Measurements from ENCODE around the gene EGLN1. TPM values are rescaled to one million over a fixed set of nuclear protein-coding genes. Genes with fewer than 3 reads are reported as not detected.

The EGLN1 gene
- total and polyA plus RNA-seq, 2 of the 8 experiments (the other 6 are each of a cell fraction or from before 2014, with no cell fraction given): 4.0 to 6.4 TPM

DNA sequence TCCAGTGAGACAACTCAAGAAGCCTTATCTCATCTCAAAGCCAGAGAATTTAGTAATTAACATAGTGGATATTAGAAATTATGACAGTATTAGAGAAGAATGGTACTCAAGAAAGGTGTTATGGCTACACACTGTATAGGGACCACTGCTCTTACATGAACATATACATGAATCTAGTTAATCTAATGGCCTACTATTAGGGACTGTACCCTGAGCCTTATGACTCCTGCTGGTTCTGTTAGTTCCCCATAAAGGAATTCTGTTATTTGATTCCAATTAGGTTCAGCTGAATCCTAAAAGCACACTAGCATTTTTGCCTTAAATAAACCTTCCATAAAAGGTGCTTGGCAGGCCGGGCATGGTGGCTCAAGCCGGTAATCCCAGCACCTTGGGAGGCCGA, 39.7 kb downstream of the EGLN1 start:
- no peak overlapping the region for H4K8ac ChIP-seq (ENCODE audit: extremely low read depth, insufficient read depth, low read length)
- no peak overlapping the region for H4K5ac ChIP-seq (ENCODE audit: insufficient read length, low read depth, low read length)
- H2BK12ac ChIP-seq (ENCODE audit: low read depth, low read length): no peak overlapping the region
- FAIRE-seq (no peak), DNase-seq (ENCODE audit: low read depth in 1 of 2, low spot score in 2 of 2) (no peak)
- no peak overlapping the region for H2BK20ac ChIP-seq (ENCODE audit: low read length)
- no peak overlapping the region for H2BK120ac ChIP-seq (replicated peaks; ENCODE audit: low read depth, low read length)
- WGBS, 2 experiments (ENCODE audit: extremely low coverage in 1 of 2, insufficient coverage in 1 of 2, insufficient read length in 1 of 2, insufficient replicate concordance in 2 of 2, low coverage in 1 of 2, low lambda C conversion rate in 2 of 2, missing lambda C conversion rate in 1 of 2): 91% methylated on average over 3 of the region's 3 CpGs; no CpG with 5 or more reads in 1 of the 2 experiments
- no peak overlapping the region for H2AK5ac ChIP-seq (ENCODE audit: low read depth, low read length)
- no peak overlapping the region for H4K91ac ChIP-seq (replicated peaks; ENCODE audit: insufficient read length, low read length)
- H3K27ac ChIP-seq (ENCODE audit: low read depth, low read length): no peak overlapping the region
- no peak overlapping the region for H3K56ac ChIP-seq (replicated peaks; ENCODE audit: insufficient read length, low read depth, low read length)
- no peaks in the 10 kb centered on the region for H3K79me1 ChIP-seq (ENCODE audit: low read depth, low read length)
- H3K18ac ChIP-seq (ENCODE audit: extremely low read depth, low read length): no peak overlapping the region
- H3K23me2 ChIP-seq (ENCODE audit: low read depth, low read length): no peaks in the 10 kb centered on the region
- no peaks in the 10 kb centered on the region for H3K79me2 ChIP-seq (ENCODE audit: control insufficient read depth in 1 of 2, insufficient read depth in 2 of 2, low read length in 2 of 2)
- no peaks in the 10 kb centered on the region for H4K20me1 ChIP-seq (replicated peaks in 1 of 2; ENCODE audit: control insufficient read depth in 1 of 2, insufficient read depth in 2 of 2, low read length in 2 of 2)
- no peak overlapping the region for H3K9ac ChIP-seq (replicated peaks in 1 of 4; ENCODE audit: extremely low read depth in 1 of 4, low read depth in 3 of 4, low read length in 3 of 4)
- H3K4ac ChIP-seq (replicated peaks; ENCODE audit: insufficient read length, low read depth, low read length): no peak overlapping the region
- no peak overlapping the region for H3K14ac ChIP-seq (ENCODE audit: insufficient read length)
- peaks cover 0 to 2% (median 0%) of the 10 kb centered on the region in 4 experiments; a peak in 1 of 7 replicates for H3K4me1 ChIP-seq (replicated peaks in 1 of 4; ENCODE audit: control insufficient read depth in 3 of 4, insufficient read depth in 4 of 4, low read length in 3 of 4)
- ChIA-PET POLR2A (ENCODE audit: partially characterized antibody) (no interaction called here), CTCF (ENCODE audit: partially characterized antibody) (interaction anchor here (0.8 kb wide), 1 partner anchor 49 kb away, joined by 4 read pairs; no protein-coding TSS in a partner anchor)
- H2AFZ ChIP-seq (ENCODE audit: low read length): no peak overlapping the region
- H3K4me2 ChIP-seq (ENCODE audit: insufficient read depth in 1 of 2, low read depth in 2 of 2, low read length in 2 of 2): no peak overlapping the region
- H3K4me3 ChIP-seq (ENCODE audit: extremely low read depth in 1 of 4, insufficient read depth in 2 of 4, low read depth in 3 of 4, low read length in 4 of 4): no peak overlapping the region
- TF ChIP-seq BACH1 (IDR thresholded peaks at IDR 0.05; ENCODE audit: low read length): no peak
- no peak overlapping the region for H2BK5ac ChIP-seq (ENCODE audit: low read depth, low read length)
- H3K9me3 ChIP-seq (ENCODE audit: insufficient read depth in 2 of 2, low read depth in 1 of 2, low read length in 1 of 2): no peaks in the 10 kb centered on the region
- no peaks in the 10 kb centered on the region for H3K27me3 ChIP-seq (replicated peaks in 1 of 4; ENCODE audit: control insufficient read depth in 3 of 4, extremely low read depth in 1 of 4, insufficient read depth in 3 of 4, low read length in 3 of 4)
- no peaks in the 10 kb centered on the region for H3K36me3 ChIP-seq (ENCODE audit: control insufficient read depth in 2 of 4, insufficient read depth in 4 of 4, low read length in 3 of 4)
- H2BK15ac ChIP-seq (ENCODE audit: low read length): no peak overlapping the region
- no peak overlapping the region for H3K23ac ChIP-seq (ENCODE audit: insufficient read length)

Measured in H1 (cell line).